Spinal cord (tissue), 10 donors: ENCODE data around the gene NR2F2. TPM values are rescaled to one million over a fixed set of nuclear protein-coding genes. Genes with fewer than 3 reads are reported as not detected.

Source experiments
- DNase-seq, 6 donors: peaks; one replicate each; pipeline versions ENCODE4 v3.0.0 to v3.0.0-alpha.2; 2013 to 2015; ENCODE audit warnings: low spot score in 6 of 6, low read depth in 4 of 6
- H3K27ac ChIP-seq: one replicate; pipeline ENCODE4 v1.5.1; 2013; ENCODE audit warnings: low read depth, low read length, control low read depth
- H3K27me3 ChIP-seq: one replicate; pipeline ENCODE4 v1.6.1; 2013; ENCODE audit warnings: low read length; ENCODE audit not compliant: control insufficient read depth, insufficient read depth
- H3K36me3 ChIP-seq: one replicate; pipeline ENCODE4 v1.6.1; 2013; ENCODE audit warnings: low read length; ENCODE audit not compliant: control insufficient read depth, insufficient read depth
- H3K4me1 ChIP-seq: one replicate; pipeline ENCODE4 v1.6.1; 2013; ENCODE audit warnings: low read length; ENCODE audit not compliant: control insufficient read depth, insufficient read depth
- H3K4me3 ChIP-seq: one replicate; pipeline ENCODE4 v1.5.1; 2013; ENCODE audit warnings: low read depth, low read length, control low read depth
- H3K9me3 ChIP-seq: one replicate; pipeline ENCODE4 v1.6.1; 2013; ENCODE audit warnings: low read length; ENCODE audit not compliant: control insufficient read depth, insufficient read depth
- WGBS: methylation state at CpG from one replicate; pipeline ENCODE4 v1.1.5; 2013; ENCODE audit warnings: missing lambda C conversion rate; ENCODE audit not compliant: insufficient coverage; 5-methylcytosine and 5-hydroxymethylcytosine counted together
- polyA plus RNA-seq, 2 donors: library from polyadenylated mRNA; unstranded; fragments of 120-200 nt; gene quantifications; one replicate each; pipeline ENCODE4 v1.2.1, GENCODE V29; 2013; ENCODE audit not compliant: insufficient read length in 2 of 2
- total RNA-seq, 2 donors: library from RNA; depleted of rRNA in 1 of 2; stranded (reverse); fragments of 120-200 nt in 1 of 2; fragments of >200 nt in 1 of 2; gene quantifications; one replicate each; pipeline versions ENCODE4 v1.2.3 to v1.2.4, GENCODE V29; 2013 to 2014
- donor health status: healthy.

Gene NR2F2
- total and polyA plus RNA-seq, 4 donors, result 21.4 to 96.9 (median 67.6) TPM

- H3K27me3 ChIP-seq, result peaks cover 80% of the 10 kb centered on the region
- H3K4me1 ChIP-seq, result peaks cover 40% of the 10 kb centered on the region
- 72% methylated on average over 9 of the region's 12 CpGs for WGBS
These were observed 22.3 kb downstream of the NR2F2 start for GRCh38 chr15:96352604-96353405.

DNA sequence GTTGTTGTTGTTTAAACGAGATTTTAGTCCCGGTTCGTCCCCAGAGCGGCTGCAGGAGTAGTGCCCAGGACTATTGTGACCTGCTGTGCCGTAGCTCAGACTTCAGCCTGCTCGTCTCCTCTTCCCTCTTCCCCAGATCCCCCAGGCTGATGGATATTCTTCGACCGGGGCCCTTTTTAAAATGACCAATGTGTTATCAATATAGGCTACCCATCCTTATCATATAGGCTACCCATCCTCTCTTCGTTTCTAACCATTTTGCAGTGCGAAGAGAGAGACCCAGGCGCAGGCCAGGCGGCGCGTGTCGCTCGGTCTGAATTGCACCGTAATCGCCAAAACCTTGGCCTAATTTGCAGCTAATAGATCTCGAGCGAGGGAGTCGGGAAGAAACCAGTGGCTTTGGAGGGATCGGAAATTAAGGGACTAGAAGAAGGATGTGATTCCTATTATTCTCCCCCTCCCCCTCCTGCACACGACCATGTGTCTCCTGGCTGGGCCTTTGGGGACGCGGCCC is 23.0 kb downstream of the NR2F2 start:
- peaks cover 85% of the 10 kb centered on the region for H3K27me3 ChIP-seq
- H3K9me3 ChIP-seq, result no peaks in the 10 kb centered on the region
- peak in 1 of 6 donors; percentile 28 for DNase-seq
- H3K4me3 ChIP-seq, result peak overlapping the region; percentile 58
- peak overlapping the region; percentile 89 for H3K27ac ChIP-seq
- peaks cover 39% of the 10 kb centered on the region for H3K4me1 ChIP-seq
- 44% methylated on average over 16 of the region's 25 CpGs for WGBS
- peaks cover 10% of the 10 kb centered on the region for H3K36me3 ChIP-seq

More at GRCh38 chr15:96352604-96353405, 22.3 kb downstream of the NR2F2 start:
- Histone ChIP-seq H3K27ac (peak overlapping the region; percentile 89), H3K36me3 (peaks cover 10% of the 10 kb centered on the region), H3K9me3 (no peaks in the 10 kb centered on the region), H3K4me3 (peak overlapping the region; percentile 4)
- peak in 1 of 6 donors; percentile 25 for DNase-seq

DNA sequence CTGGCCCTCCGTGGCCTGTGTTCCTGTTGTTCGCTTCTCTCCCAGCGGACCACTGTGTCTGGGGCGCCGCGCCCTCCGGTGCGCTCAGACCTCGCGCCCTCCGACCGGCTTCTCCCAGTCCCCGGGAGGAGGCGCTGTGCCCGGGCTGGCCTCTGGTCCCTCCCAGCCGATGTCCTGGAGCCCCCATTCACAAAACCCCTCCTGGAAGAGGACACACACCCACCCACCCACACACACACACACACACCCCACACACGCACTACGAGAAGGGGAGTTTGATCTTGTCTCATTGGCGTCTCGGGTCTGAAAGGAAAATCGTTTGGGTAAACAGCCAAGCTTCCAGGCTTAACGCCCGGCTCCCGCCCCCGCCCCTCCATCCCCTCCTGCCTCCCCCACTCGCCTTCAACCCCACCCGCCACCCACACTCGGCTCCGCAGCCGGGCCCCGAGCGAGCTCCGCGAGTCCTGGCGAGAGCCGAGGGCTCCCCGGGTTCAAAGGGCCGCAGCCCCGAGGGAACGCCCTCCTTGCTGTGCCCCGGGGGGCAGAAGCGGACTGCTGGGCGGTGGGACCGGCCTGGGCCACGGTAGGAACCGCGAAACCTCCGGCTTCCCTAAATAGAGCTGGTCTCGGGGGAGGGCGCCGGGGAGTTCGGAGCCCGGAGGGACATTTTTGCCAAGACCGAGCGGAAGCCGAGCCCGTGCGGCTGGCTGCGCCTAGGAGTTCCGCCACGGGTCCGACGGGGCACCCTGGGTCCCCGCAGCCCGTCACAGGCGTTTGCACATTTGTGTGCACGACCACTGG is 23.6 kb downstream of the NR2F2 start:
- Histone ChIP-seq H3K27ac (peak overlapping the region; percentile 89), H3K27me3 (peaks cover 88% of the 10 kb centered on the region), H3K4me1 (peaks cover 40% of the 10 kb centered on the region), H3K9me3 (no peaks in the 10 kb centered on the region), H3K4me3 (peak overlapping the region; percentile 58), H3K36me3 (peaks cover 10% of the 10 kb centered on the region)
- DNase-seq, result peak in 2 of 6 donors; percentile 12 to 73
- 3% methylated on average over 58 of the region's 67 CpGs for WGBS

DNA sequence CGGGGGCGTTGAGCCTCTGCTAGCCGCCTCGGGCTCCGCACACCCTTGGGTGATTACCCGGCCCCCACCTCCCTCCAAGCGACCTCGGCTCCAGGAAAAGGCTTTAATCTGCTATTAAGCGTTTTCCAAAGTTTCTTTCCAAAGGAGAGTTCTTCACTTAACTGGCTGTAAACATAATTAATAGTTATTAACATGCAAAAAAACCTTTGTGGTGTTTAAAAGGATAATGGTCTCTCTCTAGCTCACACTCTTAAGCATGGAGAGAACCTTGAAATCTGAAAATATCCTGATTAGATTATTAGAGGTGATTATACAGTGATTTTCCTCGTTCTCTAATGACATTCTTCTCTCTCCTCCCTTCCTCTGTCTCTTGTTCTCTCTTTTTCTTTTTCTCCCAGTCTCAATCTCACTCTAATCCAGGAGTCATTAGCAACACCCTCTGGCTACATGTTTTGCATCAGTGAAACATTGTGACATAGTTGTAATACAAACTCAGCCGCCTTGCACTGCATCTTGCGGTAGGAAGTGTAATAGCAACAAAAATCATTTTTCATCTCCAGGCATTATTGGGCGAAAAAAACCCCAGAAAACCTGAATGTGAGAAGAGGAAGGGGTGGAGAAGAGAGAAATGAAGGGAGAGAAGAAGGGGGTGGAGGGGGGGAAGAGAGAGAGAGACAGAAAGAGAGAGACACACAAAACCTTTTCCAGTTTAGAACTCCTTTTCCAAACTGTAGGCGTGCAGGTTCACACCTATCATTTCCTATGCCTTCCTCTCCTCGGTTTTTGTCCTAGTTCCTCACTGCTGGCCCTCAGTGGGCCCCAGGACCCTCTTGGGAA is 24.4 kb downstream of the NR2F2 start:
- Histone ChIP-seq H3K27ac (peak overlapping the region; percentile 89), H3K4me1 (peaks cover 46% of the 10 kb centered on the region)
- WGBS, result 16% methylated on average over 8 of the region's 15 CpGs

GRCh38 chr15:96355568-96356187 is 25.2 kb downstream of the NR2F2 start:
- Histone ChIP-seq H3K9me3 (no peaks in the 10 kb centered on the region), H3K4me3 (peak overlapping the region; percentile 64), H3K36me3 (peaks cover 10% of the 10 kb centered on the region), H3K27ac (peak overlapping the region; percentile 89), H3K27me3 (peaks cover 94% of the 10 kb centered on the region), H3K4me1 (peaks cover 53% of the 10 kb centered on the region)
- DNase-seq, result peak in 1 of 6 donors; percentile 16
- WGBS, result 69% methylated on average over 4 of the region's 7 CpGs

More for the DNA sequence above, 24.4 kb downstream of the NR2F2 start:
- peak overlapping the region; percentile 58 for H3K4me3 ChIP-seq
- peak in 2 of 6 donors; percentile 66 to 73 for DNase-seq
- H3K27me3 ChIP-seq, result peaks cover 92% of the 10 kb centered on the region
- peaks cover 10% of the 10 kb centered on the region for H3K36me3 ChIP-seq
- H3K9me3 ChIP-seq, result no peaks in the 10 kb centered on the region

GRCh38 chr15:96356494-96357455 is 26.3 kb downstream of the NR2F2 start:
- Histone ChIP-seq H3K27me3 (peaks cover 96% of the 10 kb centered on the region), H3K36me3 (peaks cover 11% of the 10 kb centered on the region)
- whole genome bisulfite sequencing, result under 1% methylated on average over 61 of the region's 67 CpGs

GRCh38 chr15:96358001-96358801 is 27.7 kb downstream of the NR2F2 start:
- H3K4me3 ChIP-seq, result peak overlapping the region; percentile 64
- peaks cover 98% of the 10 kb centered on the region for H3K27me3 ChIP-seq
- H3K9me3 ChIP-seq, result no peaks in the 10 kb centered on the region
- peak in 2 of 6 donors; percentile 7 to 31 for DNase-seq
- H3K36me3 ChIP-seq, result peaks cover 4% of the 10 kb centered on the region
- H3K27ac ChIP-seq, result peak overlapping the region; percentile 89
- H3K4me1 ChIP-seq, result peaks cover 54% of the 10 kb centered on the region
- WGBS, result 37% methylated on average over 23 of the region's 31 CpGs

More at GRCh38 chr15:96356494-96357455, 26.3 kb downstream of the NR2F2 start:
- peak in 3 of 6 donors; percentile 78 to 95 (median 92) for DNase-seq
- peaks cover 58% of the 10 kb centered on the region for H3K4me1 ChIP-seq
- H3K4me3 ChIP-seq, result peak overlapping the region; percentile 64
- H3K9me3 ChIP-seq, result no peaks in the 10 kb centered on the region
- H3K27ac ChIP-seq, result peak overlapping the region; percentile 89
